Neuronal stem cell (in vitro differentiated cells): ENCODE results near the gene GNA14. TPM values are rescaled to one million over a fixed set of nuclear protein-coding genes. Genes with fewer than 3 reads are reported as not detected.

Source experiments
- DNase-seq: peaks from one replicate; pipeline ENCODE4 v3.0.0-alpha.2; 2013; ENCODE audit warnings: low spot score
- H2AFZ ChIP-seq: one replicate; pipeline ENCODE4 v1.6.1; 2013; ENCODE audit warnings: mild to moderate bottlenecking, low read length, inconsistent platforms
- H2AK5ac ChIP-seq: 2 replicates; pipeline ENCODE4 v1.6.1; 2013; ENCODE audit warnings: low read depth, mild to moderate bottlenecking, inconsistent platforms, low read length, moderate library complexity, mixed read lengths
- H2BK120ac ChIP-seq: 2 replicates; pipeline ENCODE4 v1.6.1; 2013; ENCODE audit warnings: low read depth, mild to moderate bottlenecking, inconsistent platforms, low read length, moderate library complexity, mixed read lengths
- H2BK12ac ChIP-seq: one replicate; pipeline ENCODE4 v1.6.1; 2013; ENCODE audit warnings: low read length, inconsistent platforms
- H2BK15ac ChIP-seq: 2 replicates; pipeline ENCODE4 v1.6.1; 2013; ENCODE audit warnings: mild to moderate bottlenecking, low read length, inconsistent platforms, mixed read lengths
- H2BK5ac ChIP-seq: one replicate; pipeline ENCODE4 v1.6.1; 2013; ENCODE audit warnings: inconsistent platforms, mild to moderate bottlenecking, low read length, moderate library complexity
- H3K14ac ChIP-seq: one replicate; pipeline ENCODE4 v1.6.1; 2013; ENCODE audit warnings: low read length, inconsistent platforms
- H3K18ac ChIP-seq: 2 replicates; pipeline ENCODE4 v1.6.1; 2013; ENCODE audit warnings: low read length, inconsistent platforms
- H3K23ac ChIP-seq: 2 replicates; pipeline ENCODE4 v1.6.1; 2013; ENCODE audit warnings: low read depth, mild to moderate bottlenecking, mixed read lengths, low read length, inconsistent platforms; ENCODE audit not compliant: poor library complexity
- H3K27ac ChIP-seq: replicated peaks from 3 replicates; pipeline ENCODE4 v1.5.1; 2013; ENCODE audit warnings: low read length, inconsistent platforms
- H3K27me3 ChIP-seq, 3 experiments: 2 replicates each; pipeline ENCODE4 v1.6.1; 2013; ENCODE audit warnings: low read length in 3 of 3, mild to moderate bottlenecking in 2 of 3, inconsistent platforms in 1 of 3, low read depth in 1 of 3, mixed read lengths in 1 of 3, moderate library complexity in 1 of 3; ENCODE audit not compliant: control insufficient read depth in 3 of 3, insufficient read depth in 3 of 3
- H3K36me3 ChIP-seq, 2 donors: replicated peaks in 1 of 2; 2 replicates each; pipeline ENCODE4 v1.6.1; 2013; ENCODE audit warnings: low read length in 2 of 2; ENCODE audit not compliant: control insufficient read depth in 2 of 2, insufficient read depth in 2 of 2
- H3K4ac ChIP-seq: 2 replicates; pipeline ENCODE4 v1.6.1; 2013; ENCODE audit warnings: inconsistent platforms, mild to moderate bottlenecking, low read length, moderate library complexity
- H3K4me1 ChIP-seq, 2 donors: 1 replicate in 1 of 2; 2 replicates in 1 of 2; pipeline ENCODE4 v1.6.1; 2013; ENCODE audit warnings: low read length in 2 of 2, low read depth in 1 of 2; ENCODE audit not compliant: control insufficient read depth in 2 of 2, insufficient read depth in 1 of 2
- H3K4me2 ChIP-seq: one replicate; pipeline ENCODE4 v1.6.1; 2013; ENCODE audit warnings: mild to moderate bottlenecking, low read length, inconsistent platforms; ENCODE audit not compliant: insufficient read depth, poor library complexity, severe bottlenecking
- H3K4me3 ChIP-seq, 2 donors: 2 replicates each; pipeline ENCODE4 v1.5.1; 2013; ENCODE audit warnings: low read length in 2 of 2, mild to moderate bottlenecking in 2 of 2, inconsistent platforms in 1 of 2, moderate library complexity in 1 of 2
- H3K79me1 ChIP-seq: one replicate; pipeline ENCODE4 v1.6.1; 2013; ENCODE audit warnings: low read depth, mild to moderate bottlenecking, inconsistent platforms, low read length, moderate library complexity
- H3K9ac ChIP-seq: one replicate; pipeline ENCODE4 v1.6.1; 2013; ENCODE audit warnings: mild to moderate bottlenecking, low read depth, low read length, inconsistent platforms; ENCODE audit not compliant: poor library complexity
- H3K9me3 ChIP-seq, 2 donors: replicated peaks in 1 of 2; 2 replicates each; pipeline versions ENCODE3 to v1.6.1; 2013; ENCODE audit warnings: low read length in 2 of 2, mild to moderate bottlenecking in 2 of 2, inconsistent platforms in 1 of 2, low read depth in 1 of 2, mixed read lengths in 1 of 2, moderate library complexity in 1 of 2; ENCODE audit not compliant: control insufficient read depth in 2 of 2, insufficient read depth in 1 of 2
- H4K8ac ChIP-seq: one replicate; pipeline ENCODE4 v1.6.1; 2013; ENCODE audit warnings: low read depth, mild to moderate bottlenecking, inconsistent platforms, low read length, moderate library complexity
- H4K91ac ChIP-seq: one replicate; pipeline ENCODE4 v1.6.1; 2013; ENCODE audit warnings: low read length, low read depth, mild to moderate bottlenecking, inconsistent platforms; ENCODE audit not compliant: poor library complexity
- WGBS, 2 donors: extraction: QIAGEN DNeasy Blood & Tissue Kit; methylation state at CpG; one replicate each; pipeline ENCODE4 v1.1.7; 2013; ENCODE audit warnings: missing lambda C conversion rate in 2 of 2, mixed read lengths in 1 of 2; ENCODE audit not compliant: insufficient read length in 2 of 2, insufficient replicate concordance in 1 of 2; ENCODE audit errors: extremely low coverage in 2 of 2; 5-methylcytosine and 5-hydroxymethylcytosine counted together
- small RNA-seq: library from polyadenylated mRNA; stranded (forward); fragments of <200 nt; extraction: miRNeasy Mini kit (QIAGEN cat#:217004); gene quantifications from one replicate; pipeline ENCODE3, GENCODE V24; 2013; ENCODE audit not compliant: insufficient read depth

The GNA14 gene

GRCh38 chr9:77374266-77374665 lies 273.9 kb downstream of the GNA14 start:
- no peak overlapping the region for H2BK12ac ChIP-seq
- no peak overlapping the region for H3K4me3 ChIP-seq
- H3K4ac ChIP-seq, result no peak overlapping the region
- H4K91ac ChIP-seq, result no peak overlapping the region
- no peaks in the 10 kb centered on the region for H3K9me3 ChIP-seq
- no peak overlapping the region for H3K27ac ChIP-seq
- H3K18ac ChIP-seq, result no peak overlapping the region
- H3K14ac ChIP-seq, result no peak overlapping the region
- H2BK5ac ChIP-seq, result no peak overlapping the region
- H4K8ac ChIP-seq, result no peak overlapping the region
- no peak for DNase-seq
- peaks cover 0 to 3% of the 10 kb centered on the region in 2 donors for H3K4me1 ChIP-seq
- no peak overlapping the region for H2BK15ac ChIP-seq
- no peak overlapping the region for H3K9ac ChIP-seq
- peaks cover 7 to 15% of the 10 kb centered on the region in 2 donors for H3K36me3 ChIP-seq
- H2BK120ac ChIP-seq, result no peak overlapping the region
- no peak overlapping the region for H2AK5ac ChIP-seq
- no peaks in the 10 kb centered on the region for H3K79me1 ChIP-seq
- H3K4me2 ChIP-seq, result no peak overlapping the region
- no peaks in the 10 kb centered on the region for H3K27me3 ChIP-seq
- no peak overlapping the region for H2AFZ ChIP-seq
- H3K23ac ChIP-seq, result no peak overlapping the region
- no CpG with 5 or more reads among the region's 3 CpGs for WGBS, 2 donors

Small RNA genes lying within 50 kb of the gene (small RNA-seq; reads per million reads assigned to genes)
- gene RNU6-1303P, result not detected
